ENCODE measurements around the gene TOR3A. TPM values are rescaled to one million over a fixed set of nuclear protein-coding genes. Genes with fewer than 3 reads are reported as not detected.

TOR3A gene
- total and polyA plus RNA-seq, 4 donors = 7.3 to 23.4 (median 16.2) TPM

- no peaks in the 10 kb centered on the region for H3K9me3 ChIP-seq (ENCODE audit: control insufficient read depth, low read length)
- no peaks in the 10 kb centered on the region for H3K4me1 ChIP-seq (ENCODE audit: control insufficient read depth in 1 of 2, insufficient read depth in 2 of 2, low read length in 2 of 2)
- WGBS, 2 donors = 61 to 63% methylated on average over 15 of the region's 15 CpGs
- no peaks in the 10 kb centered on the region for H3K27me3 ChIP-seq (ENCODE audit: control insufficient read depth in 1 of 2, insufficient read depth in 2 of 2, low read length in 1 of 2)
- no peak overlapping the region for H3K27ac ChIP-seq (ENCODE audit: low read depth in 1 of 2, low read length in 2 of 2)
- ATAC-seq (ENCODE audit: low FRiP score) (no peak), DNase-seq (no peak)
- no peak overlapping the region for H3K4me3 ChIP-seq (ENCODE audit: low read length in 2 of 2)
- H3K36me3 ChIP-seq (ENCODE audit: control insufficient read depth in 1 of 2, insufficient read depth in 2 of 2, low read length in 1 of 2) = peaks cover 10 to 18% of the 10 kb centered on the region in 2 donors
- intact Hi-C loops (cut with DNase I) = no loop called here
Measured at GRCh38 chr1:179107706-179108629, 26.1 kb downstream of the TOR3A start.

- H3K4me3 ChIP-seq (ENCODE audit: low read length in 2 of 2) = no peak overlapping the region
- DNase-seq = no peak
Measured at GRCh38 chr1:179108644-179109043, 26.8 kb downstream of the TOR3A start.

GRCh38 chr1:179115181-179115580 lies 33.3 kb downstream of the TOR3A start:
- Histone ChIP-seq H3K27ac (ENCODE audit: low read depth in 1 of 2, low read length in 2 of 2) (no peak overlapping the region), H3K9me3 (ENCODE audit: control insufficient read depth, low read length) (no peaks in the 10 kb centered on the region), H3K27me3 (ENCODE audit: control insufficient read depth in 1 of 2, insufficient read depth in 2 of 2, low read length in 1 of 2) (no peaks in the 10 kb centered on the region), H3K4me1 (ENCODE audit: control insufficient read depth in 1 of 2, insufficient read depth in 2 of 2, low read length in 2 of 2) (no peaks in the 10 kb centered on the region), H3K4me3 (ENCODE audit: low read length in 2 of 2) (no peak overlapping the region), H3K36me3 (ENCODE audit: control insufficient read depth in 1 of 2, insufficient read depth in 2 of 2, low read length in 1 of 2) (peaks cover 5 to 7% of the 10 kb centered on the region in 2 donors)
- intact Hi-C loops (cut with DNase I) = no loop called here
- no peak for ATAC-seq (ENCODE audit: low FRiP score)
- 82 to 86% methylated on average over 3 of the region's 3 CpGs for WGBS, 2 donors
- DNase-seq = no peak

More at GRCh38 chr1:179108644-179109043, 26.8 kb downstream of the TOR3A start:
- no peak overlapping the region for H3K27ac ChIP-seq (ENCODE audit: low read depth in 1 of 2, low read length in 2 of 2)
- peaks cover 10 to 18% of the 10 kb centered on the region in 2 donors for H3K36me3 ChIP-seq (ENCODE audit: control insufficient read depth in 1 of 2, insufficient read depth in 2 of 2, low read length in 1 of 2)
- no peaks in the 10 kb centered on the region for H3K4me1 ChIP-seq (ENCODE audit: control insufficient read depth in 1 of 2, insufficient read depth in 2 of 2, low read length in 2 of 2)
- H3K9me3 ChIP-seq (ENCODE audit: control insufficient read depth, low read length) = no peaks in the 10 kb centered on the region
- WGBS, 2 donors = 94 to 96% methylated on average over 2 of the region's 2 CpGs
- no peaks in the 10 kb centered on the region for H3K27me3 ChIP-seq (ENCODE audit: control insufficient read depth in 1 of 2, insufficient read depth in 2 of 2, low read length in 1 of 2)
- intact Hi-C loops (cut with DNase I) = no loop called here
- ATAC-seq (ENCODE audit: low FRiP score) = no peak

- H3K27me3 ChIP-seq (ENCODE audit: control insufficient read depth in 1 of 2, insufficient read depth in 2 of 2, low read length in 1 of 2) = no peaks in the 10 kb centered on the region
- intact Hi-C loops (cut with DNase I) = no loop called here
- ATAC-seq (ENCODE audit: low FRiP score) (no peak), DNase-seq (no peak)
- H3K36me3 ChIP-seq (ENCODE audit: control insufficient read depth in 1 of 2, insufficient read depth in 2 of 2, low read length in 1 of 2) = peaks cover 2 to 3% of the 10 kb centered on the region in 2 donors
- peak overlapping the region in 1 of 2 donors; percentile 22 for H3K27ac ChIP-seq (ENCODE audit: low read depth in 1 of 2, low read length in 2 of 2)
- no peaks in the 10 kb centered on the region for H3K4me1 ChIP-seq (ENCODE audit: control insufficient read depth in 1 of 2, insufficient read depth in 2 of 2, low read length in 2 of 2)
- no peaks in the 10 kb centered on the region for H3K9me3 ChIP-seq (ENCODE audit: control insufficient read depth, low read length)
- no peak overlapping the region for H3K4me3 ChIP-seq (ENCODE audit: low read length in 2 of 2)
Measured at GRCh38 chr1:179119513-179119912, 37.6 kb downstream of the TOR3A start.

GRCh38 chr1:179120736-179121135 lies 38.9 kb downstream of the TOR3A start:
- Histone ChIP-seq H3K27me3 (ENCODE audit: control insufficient read depth in 1 of 2, insufficient read depth in 2 of 2, low read length in 1 of 2) (no peaks in the 10 kb centered on the region), H3K27ac (ENCODE audit: low read depth in 1 of 2, low read length in 2 of 2) (no peak overlapping the region), H3K4me3 (ENCODE audit: low read length in 2 of 2) (no peak overlapping the region), H3K9me3 (ENCODE audit: control insufficient read depth, low read length) (no peaks in the 10 kb centered on the region), H3K4me1 (ENCODE audit: control insufficient read depth in 1 of 2, insufficient read depth in 2 of 2, low read length in 2 of 2) (no peaks in the 10 kb centered on the region), H3K36me3 (ENCODE audit: control insufficient read depth in 1 of 2, insufficient read depth in 2 of 2, low read length in 1 of 2) (peaks cover 2 to 3% of the 10 kb centered on the region in 2 donors)
- ATAC-seq (ENCODE audit: low FRiP score) (no peak), DNase-seq (no peak)
- intact Hi-C loops (cut with DNase I) = loop anchor here (2.0 to 5.0 kb wide), 5 partner anchors 38 to 172 kb away; partner anchors contain the start of genes SOAT1 (in 2 of the 2) and TOR3A (in 1 of the 2)
- WGBS, 2 donors = 82 to 86% methylated on average over 2 of the region's 2 CpGs

GRCh38 chr1:179121159-179121938 lies 39.5 kb downstream of the TOR3A start:
- peak; percentile 64 for ATAC-seq (ENCODE audit: low FRiP score)
- H3K36me3 ChIP-seq (ENCODE audit: control insufficient read depth in 1 of 2, insufficient read depth in 2 of 2, low read length in 1 of 2) = peaks cover 2 to 3% of the 10 kb centered on the region in 2 donors
- no peaks in the 10 kb centered on the region for H3K27me3 ChIP-seq (ENCODE audit: control insufficient read depth in 1 of 2, insufficient read depth in 2 of 2, low read length in 1 of 2)
- intact Hi-C loops (cut with DNase I) = loop anchor here (2.0 to 5.0 kb wide), 5 partner anchors 39 to 171 kb away; partner anchors contain the start of genes SOAT1 (in 2 of the 2) and TOR3A (in 1 of the 2)
- no peaks in the 10 kb centered on the region for H3K4me1 ChIP-seq (ENCODE audit: control insufficient read depth in 1 of 2, insufficient read depth in 2 of 2, low read length in 2 of 2)
- DNase-seq = no peak
- H3K4me3 ChIP-seq (ENCODE audit: low read length in 2 of 2) = no peak overlapping the region
- 62 to 64% methylated on average over 7 of the region's 7 CpGs for WGBS, 2 donors
- H3K9me3 ChIP-seq (ENCODE audit: control insufficient read depth, low read length) = no peaks in the 10 kb centered on the region
- no peak overlapping the region for H3K27ac ChIP-seq (ENCODE audit: low read depth in 1 of 2, low read length in 2 of 2)

- 86 to 97% methylated on average over 1 of the region's 1 CpG for WGBS, 2 donors
Measured at GRCh38 chr1:179124873-179125272, 43.0 kb downstream of the TOR3A start.

GRCh38 chr1:179126338-179127060 lies 44.6 kb downstream of the TOR3A start:
- Histone ChIP-seq H3K4me1 (ENCODE audit: control insufficient read depth in 1 of 2, insufficient read depth in 2 of 2, low read length in 2 of 2) (peaks cover 2% of the 10 kb centered on the region in 2 donors), H3K27ac (ENCODE audit: low read depth in 1 of 2, low read length in 2 of 2) (peak overlapping the region in 1 of 2 donors; percentile 57), H3K36me3 (ENCODE audit: control insufficient read depth in 1 of 2, insufficient read depth in 2 of 2, low read length in 1 of 2) (no peaks in the 10 kb centered on the region), H3K27me3 (ENCODE audit: control insufficient read depth in 1 of 2, insufficient read depth in 2 of 2, low read length in 1 of 2) (no peaks in the 10 kb centered on the region), H3K9me3 (ENCODE audit: control insufficient read depth, low read length) (no peaks in the 10 kb centered on the region), H3K4me3 (ENCODE audit: low read length in 2 of 2) (peak overlapping the region in 1 of 2 donors; percentile 26)
- DNase-seq (peak; percentile 84 to 90), ATAC-seq (ENCODE audit: low FRiP score) (peak; percentile 65)
- intact Hi-C loops (cut with DNase I) = loop anchor here (5.0 kb wide), 2 partner anchors 51 to 241 kb away; partner anchors contain the start of gene AXDND1 (in 1 of the 2)
- 25 to 26% methylated on average over 8 of the region's 8 CpGs for WGBS, 2 donors

More at GRCh38 chr1:179124873-179125272, 43.0 kb downstream of the TOR3A start:
- intact Hi-C loops (cut with DNase I) = loop anchor here (5.0 kb wide), 5 partner anchors 43 to 242 kb away; partner anchors contain the start of genes AXDND1 (in 1 of the 2), SOAT1 (in 1 of the 2) and TOR3A (in 1 of the 2)
- H3K36me3 ChIP-seq (ENCODE audit: control insufficient read depth in 1 of 2, insufficient read depth in 2 of 2, low read length in 1 of 2) = no peaks in the 10 kb centered on the region
- no peaks in the 10 kb centered on the region for H3K27me3 ChIP-seq (ENCODE audit: control insufficient read depth in 1 of 2, insufficient read depth in 2 of 2, low read length in 1 of 2)
- no peak overlapping the region for H3K27ac ChIP-seq (ENCODE audit: low read depth in 1 of 2, low read length in 2 of 2)
- no peak overlapping the region for H3K4me3 ChIP-seq (ENCODE audit: low read length in 2 of 2)
- H3K4me1 ChIP-seq (ENCODE audit: control insufficient read depth in 1 of 2, insufficient read depth in 2 of 2, low read length in 2 of 2) = peaks cover 2% of the 10 kb centered on the region in 2 donors
- ATAC-seq (ENCODE audit: low FRiP score) (no peak), DNase-seq (no peak)
- H3K9me3 ChIP-seq (ENCODE audit: control insufficient read depth, low read length) = no peaks in the 10 kb centered on the region

Measured in aorta (tissue), 5 donors.